Esophagus squamous epithelium (tissue), 4 donors: Measurements from ENCODE around the gene DBX2.

Source experiments
- POLR2A ChIP-seq, 4 donors: fragments of 450-650 bp; IDR thresholded peaks; one replicate each; pipeline ENCODE4 v1.6.1; 2017; ENCODE audit warnings: antibody characterized with exemption in 4 of 4, mild to moderate bottlenecking in 4 of 4, moderate library complexity in 3 of 4
- TF ChIP-seq, protein P1 (sequence below), 6 experiments: fragments of 450-650 bp in 4 of 6; fragments of 200-600 bp in 2 of 6; sonication (generic) in 2 of 6; IDR thresholded peaks; one replicate each; pipeline ENCODE4 v1.5.1; 2016 to 2019; ENCODE audit warnings: antibody characterized with exemption in 6 of 6, mild to moderate bottlenecking in 4 of 6, moderate library complexity in 4 of 6

DNA sequence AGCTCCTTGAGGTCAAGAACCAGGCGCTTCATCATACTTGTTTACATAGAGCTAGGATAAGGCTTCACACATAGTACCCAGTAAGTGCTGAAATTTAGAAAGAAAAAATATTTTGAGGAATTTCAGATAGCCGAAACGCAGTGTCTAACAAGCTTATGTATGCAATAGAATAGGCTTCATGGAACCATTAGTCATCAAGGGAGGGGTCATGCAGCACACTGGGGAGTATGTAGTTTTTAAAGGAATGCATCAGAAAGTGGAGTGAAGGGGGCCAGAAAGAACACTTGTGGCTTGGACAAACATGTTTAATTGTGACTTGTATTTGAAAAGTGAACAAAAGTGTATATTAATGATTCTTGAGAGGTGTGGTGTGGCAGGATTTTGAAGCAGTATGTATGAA lies 38.1 kb downstream of the DBX2 start:
- TF ChIP-seq, protein P1, sequence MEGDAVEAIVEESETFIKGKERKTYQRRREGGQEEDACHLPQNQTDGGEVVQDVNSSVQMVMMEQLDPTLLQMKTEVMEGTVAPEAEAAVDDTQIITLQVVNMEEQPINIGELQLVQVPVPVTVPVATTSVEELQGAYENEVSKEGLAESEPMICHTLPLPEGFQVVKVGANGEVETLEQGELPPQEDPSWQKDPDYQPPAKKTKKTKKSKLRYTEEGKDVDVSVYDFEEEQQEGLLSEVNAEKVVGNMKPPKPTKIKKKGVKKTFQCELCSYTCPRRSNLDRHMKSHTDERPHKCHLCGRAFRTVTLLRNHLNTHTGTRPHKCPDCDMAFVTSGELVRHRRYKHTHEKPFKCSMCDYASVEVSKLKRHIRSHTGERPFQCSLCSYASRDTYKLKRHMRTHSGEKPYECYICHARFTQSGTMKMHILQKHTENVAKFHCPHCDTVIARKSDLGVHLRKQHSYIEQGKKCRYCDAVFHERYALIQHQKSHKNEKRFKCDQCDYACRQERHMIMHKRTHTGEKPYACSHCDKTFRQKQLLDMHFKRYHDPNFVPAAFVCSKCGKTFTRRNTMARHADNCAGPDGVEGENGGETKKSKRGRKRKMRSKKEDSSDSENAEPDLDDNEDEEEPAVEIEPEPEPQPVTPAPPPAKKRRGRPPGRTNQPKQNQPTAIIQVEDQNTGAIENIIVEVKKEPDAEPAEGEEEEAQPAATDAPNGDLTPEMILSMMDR (IDR thresholded peaks at IDR 0.05) = no peak
- no peak for TF ChIP-seq POLR2A (IDR thresholded peaks at IDR 0.05)
